HepG2 (cell line): ENCODE results near the gene GLIS1.

Experiments used
- IKZF1 ChIP-seq: fragments of 450-650 bp; IDR thresholded peaks from 2 replicates; pipeline ENCODE4 v1.7.1; 2016
- SNRNP70 ChIP-seq: fragments of 200-400 bp; formaldehyde crosslinking; IDR thresholded peaks from 2 replicates; pipeline ENCODE4 v1.6.1; 2017; ENCODE audit warnings: mild to moderate bottlenecking, low read depth, low read length, moderate library complexity
- ZSCAN29 ChIP-seq: sonication (generic); formaldehyde crosslinking; conservative IDR thresholded peaks from 2 replicates; pipeline ENCODE4 v1.4.0; 2020; ENCODE audit warnings: mild to moderate bottlenecking, missing genetic modification reagents

GRCh38 chr1:53581476-53581875, 157.5 kb downstream of the GLIS1 start:
- no peak for TF ChIP-seq IKZF1
- TF ChIP-seq ZSCAN29, result no peak
- no peak for TF ChIP-seq SNRNP70
